Measurements from ENCODE around the gene AKAP6.

The AKAP6 gene

GRCh38 chr14:32536175-32536574, 207.1 kb downstream of the AKAP6 start:
- H3K4me3 ChIP-seq (ENCODE audit: low read depth, low read length): no peak overlapping the region
- no peak for TF ChIP-seq CTCF (IDR thresholded peaks at IDR 0.05; ENCODE audit: low read depth, low read length)

- no peak overlapping the region for H3K4me3 ChIP-seq (ENCODE audit: low read depth, low read length)
- no peak for TF ChIP-seq CTCF (IDR thresholded peaks at IDR 0.05; ENCODE audit: low read depth, low read length)
Observed at GRCh38 chr14:32537166-32537565, 208.1 kb downstream of the AKAP6 start.

- no peak overlapping the region for H3K4me3 ChIP-seq (ENCODE audit: low read depth, low read length)
- no peak for TF ChIP-seq CTCF (IDR thresholded peaks at IDR 0.05; ENCODE audit: low read depth, low read length)
Observed at GRCh38 chr14:32542507-32542906, 213.4 kb downstream of the AKAP6 start.

- TF ChIP-seq CTCF (IDR thresholded peaks at IDR 0.05; ENCODE audit: low read depth, low read length): no peak
- H3K4me3 ChIP-seq (ENCODE audit: low read depth, low read length): no peak overlapping the region
Observed at GRCh38 chr14:32545095-32545494, 216.0 kb downstream of the AKAP6 start.

GRCh38 chr14:32545506-32546210, 216.6 kb downstream of the AKAP6 start:
- no peak overlapping the region for H3K4me3 ChIP-seq (ENCODE audit: low read depth, low read length)
- no peak for TF ChIP-seq CTCF (IDR thresholded peaks at IDR 0.05; ENCODE audit: low read depth, low read length)

- TF ChIP-seq CTCF (IDR thresholded peaks at IDR 0.05; ENCODE audit: low read depth, low read length): no peak
- H3K4me3 ChIP-seq (ENCODE audit: low read depth, low read length): no peak overlapping the region
Observed at GRCh38 chr14:32546246-32546645, 217.1 kb downstream of the AKAP6 start.

GRCh38 chr14:32552766-32553165, 223.7 kb downstream of the AKAP6 start:
- TF ChIP-seq CTCF (IDR thresholded peaks at IDR 0.05; ENCODE audit: low read depth, low read length): no peak
- no peak overlapping the region for H3K4me3 ChIP-seq (ENCODE audit: low read depth, low read length)
